ENCODE measurements around the gene L3MBTL4.

DNA sequence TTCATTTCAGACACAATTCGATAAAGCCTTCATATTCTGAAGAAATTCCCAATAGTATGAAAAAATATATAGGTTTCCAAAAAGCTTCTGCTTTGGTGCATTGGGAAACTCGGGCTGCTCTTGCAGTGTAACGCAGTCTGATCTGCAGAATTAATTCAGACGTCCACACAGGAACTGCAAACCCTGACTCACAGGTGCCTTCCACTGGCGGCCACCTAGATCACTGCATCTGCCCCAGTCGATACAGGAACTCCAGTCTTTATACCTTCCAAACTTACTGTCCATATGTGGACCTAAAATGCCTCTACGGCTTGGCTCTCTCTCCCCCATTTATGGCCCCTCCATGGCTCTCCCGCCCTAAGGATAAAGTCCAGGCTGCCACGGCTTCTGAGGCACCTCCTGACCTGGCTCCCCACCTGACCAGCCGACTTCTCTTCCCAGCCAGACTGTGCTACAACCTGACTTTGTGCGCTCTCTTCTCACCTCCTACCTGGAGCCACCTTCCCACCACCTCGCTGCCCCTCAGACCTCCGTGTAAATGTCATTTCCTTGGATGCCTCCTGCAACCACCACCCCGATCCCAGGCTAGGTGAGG is 39.7 kb downstream of the L3MBTL4 start:
- TF ChIP-seq, protein P1, sequence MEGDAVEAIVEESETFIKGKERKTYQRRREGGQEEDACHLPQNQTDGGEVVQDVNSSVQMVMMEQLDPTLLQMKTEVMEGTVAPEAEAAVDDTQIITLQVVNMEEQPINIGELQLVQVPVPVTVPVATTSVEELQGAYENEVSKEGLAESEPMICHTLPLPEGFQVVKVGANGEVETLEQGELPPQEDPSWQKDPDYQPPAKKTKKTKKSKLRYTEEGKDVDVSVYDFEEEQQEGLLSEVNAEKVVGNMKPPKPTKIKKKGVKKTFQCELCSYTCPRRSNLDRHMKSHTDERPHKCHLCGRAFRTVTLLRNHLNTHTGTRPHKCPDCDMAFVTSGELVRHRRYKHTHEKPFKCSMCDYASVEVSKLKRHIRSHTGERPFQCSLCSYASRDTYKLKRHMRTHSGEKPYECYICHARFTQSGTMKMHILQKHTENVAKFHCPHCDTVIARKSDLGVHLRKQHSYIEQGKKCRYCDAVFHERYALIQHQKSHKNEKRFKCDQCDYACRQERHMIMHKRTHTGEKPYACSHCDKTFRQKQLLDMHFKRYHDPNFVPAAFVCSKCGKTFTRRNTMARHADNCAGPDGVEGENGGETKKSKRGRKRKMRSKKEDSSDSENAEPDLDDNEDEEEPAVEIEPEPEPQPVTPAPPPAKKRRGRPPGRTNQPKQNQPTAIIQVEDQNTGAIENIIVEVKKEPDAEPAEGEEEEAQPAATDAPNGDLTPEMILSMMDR (IDR thresholded peaks at IDR 0.05): no peak
- no peak for TF ChIP-seq POLR2A (IDR thresholded peaks at IDR 0.05)
